Lower lobe of right lung (tissue), 2 donors: Measurements from ENCODE around the gene VWA5B2. TPM values are rescaled to one million over a fixed set of nuclear protein-coding genes. Genes with fewer than 3 reads are reported as not detected.
A peak's percentile ranks its signal among the peaks of the same experiment; 100 is the strongest.

Experiments
- ATAC-seq, 2 donors: fragments of 200-7000 bp; cut with Tn5 transposase; one replicate each; pipeline ENCODE4 v1.9.1; 2020 to 2022; ENCODE audit warnings: mild to moderate bottlenecking in 2 of 2, moderate library complexity in 2 of 2
- DNase-seq: peaks from one replicate; pipeline ENCODE4 v3.0.0-alpha.2; 2020
- H3K27ac ChIP-seq: fragments of 200-600 bp; one replicate; pipeline ENCODE4 v1.8.0; 2022
- H3K27me3 ChIP-seq: fragments of 200-600 bp; one replicate; pipeline ENCODE4 v1.8.0; 2022; ENCODE audit warnings: low read depth
- H3K36me3 ChIP-seq: fragments of 200-600 bp; one replicate; pipeline ENCODE4 v1.8.0; 2022; ENCODE audit warnings: mild to moderate bottlenecking
- H3K4me1 ChIP-seq: fragments of 200-600 bp; one replicate; pipeline ENCODE4 v1.8.0; 2022
- H3K4me3 ChIP-seq: fragments of 200-600 bp; one replicate; pipeline ENCODE4 v1.8.0; 2022; ENCODE audit warnings: mild to moderate bottlenecking
- H3K9me3 ChIP-seq: fragments of 200-600 bp; one replicate; pipeline ENCODE4 v1.8.0; 2022
- CTCF ChIP-seq: fragments of 200-600 bp; IDR thresholded peaks from one replicate; pipeline ENCODE4 v1.8.0; 2022; ENCODE audit warnings: antibody characterized with exemption, mild to moderate bottlenecking
- intact Hi-C: fragments of 100-400 bp; cut with DNase I; formaldehyde crosslinking; loops from one replicate; pipeline ENCODE4 v1.11.0; 2022
- microRNA-seq: library from miRNA; unstranded; fragments of <30 nt; microRNA quantifications from one replicate; pipeline ENCODE4 v1.2.0, GENCODE V29; 2020; ENCODE audit warnings: borderline number of aligned reads
- total RNA-seq: library from RNA; stranded (reverse); fragmentation: NEBNext Ultra II Directional; extraction: Animal tissue kit (Norgen Biotek cat#: 25700); gene quantifications from one replicate; pipeline ENCODE4 v1.2.1, GENCODE V29; 2021
- donor health status: DM: no; HTN: yes; CAD: no; lungs with severe emphysema.

VWA5B2 gene
- total RNA-seq, 1 donor from 2014 or later: 0.47 TPM

DNA sequence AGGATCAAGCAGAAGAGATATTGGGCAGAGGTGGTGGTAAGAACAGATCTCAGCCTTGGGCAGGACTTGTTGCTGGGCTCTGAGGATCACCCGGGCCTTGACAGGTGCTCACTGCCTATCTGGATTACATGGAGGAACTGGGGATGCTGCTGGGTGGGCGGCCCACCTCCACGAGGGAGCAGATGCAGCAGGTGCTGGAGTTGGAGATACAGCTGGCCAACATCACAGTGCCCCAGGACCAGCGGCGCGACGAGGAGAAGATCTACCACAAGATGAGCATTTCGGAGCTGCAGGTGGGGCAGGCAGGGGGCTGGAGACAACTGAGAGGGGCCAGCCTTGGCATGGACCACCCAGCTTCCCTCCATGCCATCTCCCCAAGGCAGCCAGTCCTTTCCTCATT, 54.3 kb downstream of the VWA5B2 start:
- Histone ChIP-seq H3K27ac (no peak overlapping the region), H3K4me1 (no peaks in the 10 kb centered on the region), H3K27me3 (no peaks in the 10 kb centered on the region), H3K4me3 (no peak overlapping the region), H3K9me3 (no peaks in the 10 kb centered on the region), H3K36me3 (no peaks in the 10 kb centered on the region)
- ATAC-seq (no peak), DNase-seq (no peak)
- intact Hi-C loops: no loop called here
- no peak for TF ChIP-seq CTCF

GRCh38 chr3:184284696-184285095, 55.3 kb downstream of the VWA5B2 start:
- Histone ChIP-seq H3K36me3 (no peaks in the 10 kb centered on the region), H3K9me3 (no peaks in the 10 kb centered on the region), H3K4me3 (no peak overlapping the region), H3K4me1 (no peaks in the 10 kb centered on the region), H3K27me3 (no peaks in the 10 kb centered on the region), H3K27ac (no peak overlapping the region)
- no peak for DNase-seq
- ATAC-seq: peak; percentile 8 to 15
- intact Hi-C loops: no loop called here
- TF ChIP-seq CTCF: no peak

- Histone ChIP-seq H3K4me3 (no peak overlapping the region), H3K4me1 (no peaks in the 10 kb centered on the region), H3K36me3 (no peaks in the 10 kb centered on the region), H3K27me3 (no peaks in the 10 kb centered on the region), H3K27ac (no peak overlapping the region), H3K9me3 (no peaks in the 10 kb centered on the region)
- intact Hi-C loops: no loop called here
- DNase-seq (peak; percentile 58), ATAC-seq (peak; percentile 49 to 54)
- TF ChIP-seq CTCF: peak; percentile 54
These were observed 60.1 kb downstream of the VWA5B2 start for GRCh38 chr3:184289426-184289938.

DNA sequence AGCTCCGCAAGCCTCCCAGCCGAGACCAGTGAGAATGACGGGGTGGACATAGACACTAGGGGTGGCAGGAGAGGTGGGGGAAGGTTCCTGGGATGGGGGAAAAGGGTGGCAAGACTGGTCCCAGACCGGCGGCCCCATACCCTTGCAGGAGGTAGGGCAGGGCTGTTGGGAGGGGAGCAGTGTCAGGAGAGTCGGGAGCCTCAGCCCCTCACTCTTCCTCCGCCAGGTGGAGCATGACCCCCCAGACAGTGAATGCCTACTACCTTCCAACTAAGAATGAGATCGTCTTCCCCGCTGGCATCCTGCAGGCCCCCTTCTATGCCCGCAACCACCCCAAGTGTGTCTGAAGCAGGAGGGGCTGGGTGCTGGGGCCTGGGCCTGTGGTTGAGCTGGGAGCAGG, 60.9 kb downstream of the VWA5B2 start:
- H3K36me3 ChIP-seq: no peaks in the 10 kb centered on the region
- no peak overlapping the region for H3K4me3 ChIP-seq
- no peaks in the 10 kb centered on the region for H3K27me3 ChIP-seq
- no peak overlapping the region for H3K27ac ChIP-seq
- no peak for ATAC-seq
- no peaks in the 10 kb centered on the region for H3K4me1 ChIP-seq
- TF ChIP-seq CTCF: no peak
- intact Hi-C loops: no loop called here
- no peak for DNase-seq
- H3K9me3 ChIP-seq: no peaks in the 10 kb centered on the region

DNA sequence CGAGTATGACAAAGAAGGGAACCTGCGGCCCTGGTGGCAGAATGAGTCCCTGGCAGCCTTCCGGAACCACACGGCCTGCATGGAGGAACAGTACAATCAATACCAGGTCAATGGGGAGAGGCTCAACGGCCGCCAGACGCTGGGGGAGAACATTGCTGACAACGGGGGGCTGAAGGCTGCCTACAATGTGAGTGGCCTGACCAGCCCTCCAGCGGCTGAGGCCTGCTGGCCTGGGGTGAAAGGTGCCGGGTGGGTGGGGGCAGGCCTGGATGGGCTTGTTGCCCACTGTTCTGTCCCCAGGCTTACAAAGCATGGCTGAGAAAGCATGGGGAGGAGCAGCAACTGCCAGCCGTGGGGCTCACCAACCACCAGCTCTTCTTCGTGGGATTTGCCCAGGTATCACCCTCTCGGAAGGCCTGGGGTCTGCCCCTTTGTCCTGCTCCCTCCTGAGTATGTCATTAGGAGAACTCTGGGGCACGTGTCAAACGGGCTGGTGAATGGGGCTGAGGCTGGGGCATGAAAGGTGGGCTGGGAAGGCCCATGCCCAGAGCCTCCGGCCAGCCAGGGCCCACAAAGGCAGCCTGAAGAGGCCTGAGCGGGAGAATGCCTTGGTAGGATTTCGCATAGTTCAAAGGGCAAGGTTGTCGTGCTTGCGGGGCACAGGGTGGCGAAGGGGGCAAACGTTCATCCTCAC, 61.8 kb downstream of the VWA5B2 start:
- Histone ChIP-seq H3K27me3 (no peaks in the 10 kb centered on the region), H3K4me3 (no peak overlapping the region), H3K27ac (no peak overlapping the region), H3K36me3 (no peaks in the 10 kb centered on the region), H3K4me1 (no peaks in the 10 kb centered on the region), H3K9me3 (no peaks in the 10 kb centered on the region)
- intact Hi-C loops: no loop called here
- no peak for TF ChIP-seq CTCF
- DNase-seq (no peak), ATAC-seq (no peak)

Small RNA genes within 50 kb of the gene (microRNA-seq; reads per million reads assigned to microRNA genes)
- not detected for gene MIR1224

Other genes starting within 250 kb of the VWA5B2 start
- gene ABCC5, start 211.7 kb upstream of the VWA5B2 start, total RNA-seq: 38.0 TPM
- gene HTR3D, start 197.8 kb upstream of the VWA5B2 start, total RNA-seq: not detected
- gene HTR3C, start 176.5 kb upstream of the VWA5B2 start, total RNA-seq: 0.44 TPM
- gene HTR3E, start 132.5 kb upstream of the VWA5B2 start, total RNA-seq: not detected
- gene EIF2B5, start 94.2 kb upstream of the VWA5B2 start, total RNA-seq: 41.9 TPM
- 55.1 TPM for gene DVL3, start 74.2 kb upstream of the VWA5B2 start, total RNA-seq
- 241 TPM for gene AP2M1, start 54.7 kb upstream of the VWA5B2 start, total RNA-seq
- gene ABCF3, start 43.4 kb upstream of the VWA5B2 start, total RNA-seq: 60.7 TPM
- gene ALG3, start 19.4 kb downstream of the VWA5B2 start, total RNA-seq: 30.1 TPM
- 2.6 TPM for gene EEF1AKMT4, start 20.1 kb downstream of the VWA5B2 start, total RNA-seq
- not detected for gene CAMK2N2, start 32.0 kb downstream of the VWA5B2 start, total RNA-seq
- not detected for gene ECE2, start 46.4 kb downstream of the VWA5B2 start, total RNA-seq
- gene PSMD2, start 69.7 kb downstream of the VWA5B2 start, total RNA-seq: 135 TPM
- 271 TPM for gene EIF4G1, start 85.0 kb downstream of the VWA5B2 start, total RNA-seq
- gene FAM131A, start 108.0 kb downstream of the VWA5B2 start, total RNA-seq: 17.0 TPM
- gene CLCN2, start 132.0 kb downstream of the VWA5B2 start, total RNA-seq: 4.4 TPM
- gene POLR2H, start 132.1 kb downstream of the VWA5B2 start, total RNA-seq: 53.3 TPM
- gene THPO, start 148.6 kb downstream of the VWA5B2 start, total RNA-seq: 0.24 TPM
- 4.1 TPM for gene CHRD, start 150.5 kb downstream of the VWA5B2 start, total RNA-seq